Activated CD4-positive, CD25-positive, alpha-beta regulatory T cell treated with anti-CD3 and anti-CD28 coated beads, Interleukin-2, amount 50 U/mL, for 16 hours (primary cell): Measurements from ENCODE around the gene ADCY7.
"Not testable (repeated sequence)": the region's sequence is repeated elsewhere in the genome, so short reads cannot be mapped to it uniquely, and the experiment has no call there.

Experiments used
- DNase-seq: peaks from one replicate; pipeline ENCODE4 v3.0.0-alpha.2; 2020; ENCODE audit warnings: low read depth, low spot score

Gene ADCY7

GRCh38 chr16:50338371-50339231, 72.2 kb downstream of the ADCY7 start:
- DNase-seq, result no peak

GRCh38 chr16:50340578-50340977, 74.2 kb downstream of the ADCY7 start:
- DNase-seq, result no peak

GRCh38 chr16:50343566-50343965, 77.2 kb downstream of the ADCY7 start:
- not testable (repeated sequence) for DNase-seq

GRCh38 chr16:50345210-50345609, 78.9 kb downstream of the ADCY7 start:
- not testable (repeated sequence) for DNase-seq

GRCh38 chr16:50351116-50351515, 84.8 kb downstream of the ADCY7 start:
- no peak for DNase-seq

- no peak for DNase-seq
Observed at GRCh38 chr16:50351952-50352351, 85.6 kb downstream of the ADCY7 start.

GRCh38 chr16:50354082-50354481, 87.7 kb downstream of the ADCY7 start:
- no peak for DNase-seq

- DNase-seq, result no peak
Observed at GRCh38 chr16:50354629-50355456, 88.5 kb downstream of the ADCY7 start.

GRCh38 chr16:50359626-50360025, 93.3 kb downstream of the ADCY7 start:
- DNase-seq, result no peak

GRCh38 chr16:50360033-50360778, 93.9 kb downstream of the ADCY7 start:
- DNase-seq, result no peak

- DNase-seq, result no peak
Observed at GRCh38 chr16:50360779-50361178, 94.4 kb downstream of the ADCY7 start.

GRCh38 chr16:50363656-50364055, 97.3 kb downstream of the ADCY7 start:
- DNase-seq, result no peak

- no peak for DNase-seq
Observed at GRCh38 chr16:50365791-50366575, 99.6 kb downstream of the ADCY7 start.
